H9 (cell line): ENCODE results near the gene TRNT1. TPM values are rescaled to one million over a fixed set of nuclear protein-coding genes. Genes with fewer than 3 reads are reported as not detected.
A peak's percentile ranks its signal among the peaks of the same experiment; 100 is the strongest.

Experiments used
- DNase-seq: peaks from one replicate; pipeline ENCODE4 v3.0.0-alpha.2; 2017
- H2AFZ ChIP-seq: one replicate; pipeline ENCODE4 v1.6.1; 2013; ENCODE audit warnings: mild to moderate bottlenecking, low read length, control low read depth, moderate library complexity
- H2AK5ac ChIP-seq: 2 replicates; pipeline ENCODE4 v1.6.1; 2013; ENCODE audit warnings: low read length, control low read depth, mixed read lengths; ENCODE audit not compliant: insufficient read length
- H2BK120ac ChIP-seq: one replicate; pipeline ENCODE4 v1.6.1; 2013; ENCODE audit warnings: low read depth, mild to moderate bottlenecking, low read length, control low read depth, inconsistent platforms; ENCODE audit not compliant: poor library complexity, severe bottlenecking
- H2BK12ac ChIP-seq: 2 replicates; pipeline ENCODE4 v1.6.1; 2013; ENCODE audit warnings: low read length, control low read depth, mixed read lengths, low read depth; ENCODE audit not compliant: insufficient read length
- H2BK15ac ChIP-seq: 2 replicates; pipeline ENCODE4 v1.6.1; 2013; ENCODE audit warnings: low read depth, low read length, control low read depth
- H2BK20ac ChIP-seq: one replicate; pipeline ENCODE4 v1.6.1; 2013; ENCODE audit warnings: low read depth, mild to moderate bottlenecking, low read length, control low read depth, inconsistent platforms; ENCODE audit not compliant: poor library complexity, severe bottlenecking
- H2BK5ac ChIP-seq: 2 replicates; pipeline ENCODE4 v1.6.1; 2013; ENCODE audit warnings: low read length, control low read depth, mixed read lengths; ENCODE audit not compliant: insufficient read length
- H3K14ac ChIP-seq: 2 replicates; pipeline ENCODE4 v1.6.1; 2013; ENCODE audit warnings: low read length, control low read depth; ENCODE audit not compliant: insufficient read depth
- H3K18ac ChIP-seq: 2 replicates; pipeline ENCODE4 v1.6.1; 2013; ENCODE audit warnings: low read depth, mild to moderate bottlenecking, mixed read lengths, low read length, control low read depth; ENCODE audit not compliant: insufficient read length
- H3K23ac ChIP-seq: 2 replicates; pipeline ENCODE4 v1.6.1; 2013; ENCODE audit warnings: low read length, control low read depth, mixed read lengths, low read depth; ENCODE audit not compliant: insufficient read length
- H3K23me2 ChIP-seq: 2 replicates; pipeline ENCODE4 v1.6.1; 2013; ENCODE audit warnings: low read depth, mild to moderate bottlenecking, mixed read lengths, low read length, control low read depth; ENCODE audit not compliant: insufficient read length, poor library complexity, severe bottlenecking
- H3K27ac ChIP-seq: 2 replicates; pipeline ENCODE4 v1.5.1; 2013; ENCODE audit warnings: low read length, control low read depth, mixed read lengths, low read depth; ENCODE audit not compliant: insufficient read length
- H3K27me3 ChIP-seq: 2 replicates; pipeline ENCODE4 v1.6.1; 2013; ENCODE audit warnings: low read length, control low read depth, inconsistent platforms; ENCODE audit not compliant: insufficient read depth
- H3K4ac ChIP-seq: 2 replicates; pipeline ENCODE4 v1.6.1; 2013; ENCODE audit warnings: low read depth, mild to moderate bottlenecking, control low read depth, inconsistent platforms, low read length, moderate library complexity
- H3K4me1 ChIP-seq: 2 replicates; pipeline ENCODE4 v1.6.1; 2013; ENCODE audit warnings: low read length, control low read depth, inconsistent platforms; ENCODE audit not compliant: insufficient read depth
- H3K4me2 ChIP-seq: 2 replicates; pipeline ENCODE4 v1.6.1; 2013; ENCODE audit warnings: low read length, control low read depth, mixed read lengths; ENCODE audit not compliant: insufficient read length, insufficient read depth
- H3K56ac ChIP-seq: 2 replicates; pipeline ENCODE4 v1.6.1; 2013; ENCODE audit warnings: low read depth, mild to moderate bottlenecking, mixed read lengths, low read length, control low read depth; ENCODE audit not compliant: insufficient read length
- H3K79me1 ChIP-seq: 2 replicates; pipeline ENCODE4 v1.6.1; 2013; ENCODE audit warnings: low read depth, mild to moderate bottlenecking, moderate library complexity, low read length, control low read depth, inconsistent platforms; ENCODE audit not compliant: insufficient read depth, poor library complexity, severe bottlenecking
- H3K79me2 ChIP-seq: 2 replicates; pipeline ENCODE4 v1.6.1; 2013; ENCODE audit warnings: low read length, control low read depth, inconsistent platforms; ENCODE audit not compliant: insufficient read depth
- H3K9ac ChIP-seq: 2 replicates; pipeline ENCODE4 v1.6.1; 2013; ENCODE audit warnings: low read length, control low read depth, mixed read lengths; ENCODE audit not compliant: insufficient read length; ENCODE audit errors: extremely low read depth
- H3K9me3 ChIP-seq: one replicate; pipeline ENCODE4 v1.6.1; 2013; ENCODE audit warnings: low read depth, low read length, inconsistent platforms; ENCODE audit not compliant: control insufficient read depth
- H3T11ph ChIP-seq: one replicate; pipeline ENCODE4 v1.6.1; 2013; ENCODE audit warnings: mild to moderate bottlenecking, low read length, control low read depth, inconsistent platforms
- H4K20me1 ChIP-seq: one replicate; pipeline ENCODE4 v1.6.1; 2013; ENCODE audit not compliant: control insufficient read depth, insufficient read length, insufficient read depth
- H4K5ac ChIP-seq: 2 replicates; pipeline ENCODE4 v1.6.1; 2013; ENCODE audit warnings: low read depth, mild to moderate bottlenecking, mixed read lengths, low read length, control low read depth; ENCODE audit not compliant: insufficient read length
- H4K8ac ChIP-seq: replicated peaks from 2 replicates; pipeline ENCODE4 v1.6.1; 2013; ENCODE audit warnings: low read length, control low read depth, mixed read lengths, low read depth; ENCODE audit not compliant: insufficient read length
- H4K91ac ChIP-seq: 2 replicates; pipeline ENCODE4 v1.6.1; 2013; ENCODE audit warnings: low read depth, mild to moderate bottlenecking, moderate library complexity, mixed read lengths, low read length, control low read depth; ENCODE audit not compliant: insufficient read length
- H3K27ac Mint-ChIP-seq, 3 experiments: 2 replicates in 2 of 3; 3 replicates in 1 of 3; pipeline ENCODE4 v1.8.0; 2020 to 2021; ENCODE audit warnings: mixed read lengths in 3 of 3, mild to moderate bottlenecking in 1 of 3, moderate library complexity in 1 of 3
- H3K27me3 Mint-ChIP-seq: 2 replicates; pipeline ENCODE4 v1.8.0; 2021; ENCODE audit warnings: low read depth, mild to moderate bottlenecking, moderate library complexity, mixed read lengths
- H3K36me3 Mint-ChIP-seq, 3 experiments: 2 replicates in 2 of 3; 3 replicates in 1 of 3; pipeline ENCODE4 v1.8.0; 2020 to 2021; ENCODE audit warnings: low read depth in 3 of 3, mixed read lengths in 3 of 3; ENCODE audit not compliant: insufficient read depth in 1 of 3
- H3K4me1 Mint-ChIP-seq, 2 experiments: 2 replicates each; pipeline ENCODE4 v1.8.0; 2020; ENCODE audit warnings: mixed read lengths in 2 of 2
- H3K4me3 Mint-ChIP-seq, 2 experiments: 2 replicates in 1 of 2; 3 replicates in 1 of 2; pipeline ENCODE4 v1.8.0; 2020 to 2021; ENCODE audit warnings: mild to moderate bottlenecking in 2 of 2, mixed read lengths in 2 of 2, moderate library complexity in 1 of 2
- H3K9me3 Mint-ChIP-seq, 2 experiments: 2 replicates in 1 of 2; 3 replicates in 1 of 2; pipeline ENCODE4 v1.8.0; 2020; ENCODE audit warnings: mild to moderate bottlenecking in 2 of 2, mixed read lengths in 2 of 2, moderate library complexity in 1 of 2
- WGBS: extraction: QIAGEN DNeasy Blood & Tissue Kit; methylation state at CpG from one replicate; pipeline ENCODE4 v1.1.7; 2013; ENCODE audit warnings: missing lambda C conversion rate, low lambda C conversion rate, mixed read lengths; ENCODE audit not compliant: insufficient read length; ENCODE audit errors: extremely low coverage; 5-methylcytosine and 5-hydroxymethylcytosine counted together
- total RNA-seq: library from RNA; stranded (reverse); gene quantifications from 2 replicates; pipeline ENCODE4 v1.2.1, GENCODE V29; 2021
- TF ChIP-seq, protein P1 (sequence below): fragments of 200-600 bp; sonication (generic); conservative IDR thresholded peaks from 3 replicates; pipeline ENCODE4 v1.8.0; 2021; ENCODE audit warnings: antibody characterized with exemption, mild to moderate bottlenecking

Gene TRNT1
- total RNA-seq, 1 experiment from 2014 or later, result 49.2 TPM

DNA sequence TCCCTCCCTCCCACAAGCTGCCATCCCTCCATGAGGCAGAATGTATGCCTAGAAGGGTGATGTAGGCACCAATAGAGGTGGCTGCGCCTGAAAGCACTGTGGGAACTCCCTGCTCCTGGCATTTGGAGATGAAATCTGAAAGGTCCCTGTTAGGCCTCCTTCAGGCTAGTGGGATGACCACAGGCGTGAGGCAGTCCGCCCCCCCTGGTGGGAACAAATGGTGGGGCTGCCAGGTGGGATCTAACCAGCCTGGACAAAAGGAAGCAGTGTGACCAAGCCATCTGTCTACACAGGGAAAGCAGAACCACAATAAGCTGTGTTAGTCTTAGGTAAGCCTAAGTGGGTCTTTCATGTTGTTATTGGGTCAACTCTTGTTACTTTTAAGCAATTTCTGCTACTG lies 41.9 kb upstream of the TRNT1 start:
- H3K4me2 ChIP-seq, result no peak overlapping the region
- H3K27ac Mint-ChIP-seq, result no peak overlapping the region
- no peak overlapping the region for H2BK15ac ChIP-seq
- H3K9ac ChIP-seq, result no peak overlapping the region
- H3K4me1 ChIP-seq, result peaks cover 5% of the 10 kb centered on the region; the same call in 1 of the 2 replicates
- TF ChIP-seq, protein P1, sequence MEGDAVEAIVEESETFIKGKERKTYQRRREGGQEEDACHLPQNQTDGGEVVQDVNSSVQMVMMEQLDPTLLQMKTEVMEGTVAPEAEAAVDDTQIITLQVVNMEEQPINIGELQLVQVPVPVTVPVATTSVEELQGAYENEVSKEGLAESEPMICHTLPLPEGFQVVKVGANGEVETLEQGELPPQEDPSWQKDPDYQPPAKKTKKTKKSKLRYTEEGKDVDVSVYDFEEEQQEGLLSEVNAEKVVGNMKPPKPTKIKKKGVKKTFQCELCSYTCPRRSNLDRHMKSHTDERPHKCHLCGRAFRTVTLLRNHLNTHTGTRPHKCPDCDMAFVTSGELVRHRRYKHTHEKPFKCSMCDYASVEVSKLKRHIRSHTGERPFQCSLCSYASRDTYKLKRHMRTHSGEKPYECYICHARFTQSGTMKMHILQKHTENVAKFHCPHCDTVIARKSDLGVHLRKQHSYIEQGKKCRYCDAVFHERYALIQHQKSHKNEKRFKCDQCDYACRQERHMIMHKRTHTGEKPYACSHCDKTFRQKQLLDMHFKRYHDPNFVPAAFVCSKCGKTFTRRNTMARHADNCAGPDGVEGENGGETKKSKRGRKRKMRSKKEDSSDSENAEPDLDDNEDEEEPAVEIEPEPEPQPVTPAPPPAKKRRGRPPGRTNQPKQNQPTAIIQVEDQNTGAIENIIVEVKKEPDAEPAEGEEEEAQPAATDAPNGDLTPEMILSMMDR, result peak; percentile 21; the same call in 2 of the 3 replicates
- no peaks in the 10 kb centered on the region for H3K9me3 ChIP-seq
- DNase-seq, result no peak
- no peak overlapping the region for H4K5ac ChIP-seq
- no peak overlapping the region for H2AFZ ChIP-seq
- no peak overlapping the region for H4K91ac ChIP-seq
- H3K56ac ChIP-seq, result no peak overlapping the region
- H3K9me3 Mint-ChIP-seq, result no peaks in the 10 kb centered on the region
- H4K8ac ChIP-seq, result no peak overlapping the region
- H3K27ac ChIP-seq, result no peak overlapping the region
- H4K20me1 ChIP-seq, result no peaks in the 10 kb centered on the region
- no peak overlapping the region for H2BK12ac ChIP-seq
- H3K18ac ChIP-seq, result no peak overlapping the region
- no peaks in the 10 kb centered on the region for H3K23me2 ChIP-seq
- H3K4me1 Mint-ChIP-seq, result peaks cover 28 to 32% of the 10 kb centered on the region in 2 experiments
- H2AK5ac ChIP-seq, result no peak overlapping the region
- no peak overlapping the region for H2BK20ac ChIP-seq
- no peaks in the 10 kb centered on the region; the same call in 1 of the 2 replicates for H3K27me3 Mint-ChIP-seq
- no CpG with 5 or more reads among the region's 3 CpGs for WGBS
- no peaks in the 10 kb centered on the region for H3K27me3 ChIP-seq
- H3K36me3 Mint-ChIP-seq, result no peaks in the 10 kb centered on the region
- no peak overlapping the region for H3K23ac ChIP-seq
- H3K4me3 Mint-ChIP-seq, result no peak overlapping the region
- no peak overlapping the region for H3T11ph ChIP-seq
- H3K4ac ChIP-seq, result no peak overlapping the region
- no peaks in the 10 kb centered on the region for H3K79me2 ChIP-seq
- no peak overlapping the region for H3K14ac ChIP-seq
- no peak overlapping the region for H2BK5ac ChIP-seq
- no peaks in the 10 kb centered on the region for H3K79me1 ChIP-seq
- H2BK120ac ChIP-seq, result no peak overlapping the region
